Suppressor macrophage treated with lipopolysaccharide for 4 hours (primary cell): Measurements from ENCODE around the gene SHOC2.
"Not testable (repeated sequence)": the region's sequence is repeated elsewhere in the genome, so short reads cannot be mapped to it uniquely, and the experiment has no call there.

Experiments
- DNase-seq: peaks from one replicate; pipeline ENCODE4 v3.0.0-alpha.2; 2020

SHOC2 gene

GRCh38 chr10:110901954-110902819 is 17.2 kb upstream of the SHOC2 start:
- no peak for DNase-seq

- no peak for DNase-seq
These were observed 15.8 kb upstream of the SHOC2 start for GRCh38 chr10:110903280-110904278.

- no peak for DNase-seq
These were observed 9.3 kb upstream of the SHOC2 start for GRCh38 chr10:110910138-110910537.

- no peak for DNase-seq
These were observed 7.0 kb upstream of the SHOC2 start for GRCh38 chr10:110912374-110912773.

GRCh38 chr10:110914431-110914830 is 5.0 kb upstream of the SHOC2 start:
- DNase-seq: no peak

- DNase-seq: no peak
These were observed 4.4 kb upstream of the SHOC2 start for GRCh38 chr10:110915035-110915434.

- DNase-seq: not testable (repeated sequence)
These were observed 3.8 kb upstream of the SHOC2 start for GRCh38 chr10:110915600-110915999.

GRCh38 chr10:110916554-110917346 is 2.7 kb upstream of the SHOC2 start:
- no peak for DNase-seq

- peak; percentile 96 for DNase-seq
These were observed 1.1 kb upstream of the SHOC2 start for GRCh38 chr10:110918269-110918642.

GRCh38 chr10:110918643-110919348 is 608 bp upstream of the SHOC2 start, which contains the start of gene BBIP1:
BBIP1 (minus strand) TSS chr10:110919180; CDS start chr10:110918157, 1,023 bp downstream.
- DNase-seq: no peak

GRCh38 chr10:110919971-110920881 is 822 bp downstream of the SHOC2 start:
- peak; percentile 66 for DNase-seq

GRCh38 chr10:110923856-110924493 is 4.6 kb downstream of the SHOC2 start:
- DNase-seq: peak; percentile 49

GRCh38 chr10:110927461-110927860 is 8.1 kb downstream of the SHOC2 start:
- DNase-seq: no peak

GRCh38 chr10:110931769-110932381 is 12.5 kb downstream of the SHOC2 start:
- no peak for DNase-seq

- no peak for DNase-seq
These were observed 13.2 kb downstream of the SHOC2 start for GRCh38 chr10:110932505-110933180.

GRCh38 chr10:110936757-110937156 is 17.4 kb downstream of the SHOC2 start:
- DNase-seq: no peak

- no peak for DNase-seq
These were observed 20.0 kb downstream of the SHOC2 start for GRCh38 chr10:110939419-110939818.

- peak; percentile 54 for DNase-seq
These were observed 25.5 kb downstream of the SHOC2 start for GRCh38 chr10:110944792-110945396.

GRCh38 chr10:110946496-110946895 is 27.1 kb downstream of the SHOC2 start:
- DNase-seq: no peak
